ENCODE results near the gene ZNF280D.
"Not testable (repeated sequence)": the region's sequence is repeated elsewhere in the genome, so short reads cannot be mapped to it uniquely, and the experiment has no call there.

ZNF280D gene, protein sequence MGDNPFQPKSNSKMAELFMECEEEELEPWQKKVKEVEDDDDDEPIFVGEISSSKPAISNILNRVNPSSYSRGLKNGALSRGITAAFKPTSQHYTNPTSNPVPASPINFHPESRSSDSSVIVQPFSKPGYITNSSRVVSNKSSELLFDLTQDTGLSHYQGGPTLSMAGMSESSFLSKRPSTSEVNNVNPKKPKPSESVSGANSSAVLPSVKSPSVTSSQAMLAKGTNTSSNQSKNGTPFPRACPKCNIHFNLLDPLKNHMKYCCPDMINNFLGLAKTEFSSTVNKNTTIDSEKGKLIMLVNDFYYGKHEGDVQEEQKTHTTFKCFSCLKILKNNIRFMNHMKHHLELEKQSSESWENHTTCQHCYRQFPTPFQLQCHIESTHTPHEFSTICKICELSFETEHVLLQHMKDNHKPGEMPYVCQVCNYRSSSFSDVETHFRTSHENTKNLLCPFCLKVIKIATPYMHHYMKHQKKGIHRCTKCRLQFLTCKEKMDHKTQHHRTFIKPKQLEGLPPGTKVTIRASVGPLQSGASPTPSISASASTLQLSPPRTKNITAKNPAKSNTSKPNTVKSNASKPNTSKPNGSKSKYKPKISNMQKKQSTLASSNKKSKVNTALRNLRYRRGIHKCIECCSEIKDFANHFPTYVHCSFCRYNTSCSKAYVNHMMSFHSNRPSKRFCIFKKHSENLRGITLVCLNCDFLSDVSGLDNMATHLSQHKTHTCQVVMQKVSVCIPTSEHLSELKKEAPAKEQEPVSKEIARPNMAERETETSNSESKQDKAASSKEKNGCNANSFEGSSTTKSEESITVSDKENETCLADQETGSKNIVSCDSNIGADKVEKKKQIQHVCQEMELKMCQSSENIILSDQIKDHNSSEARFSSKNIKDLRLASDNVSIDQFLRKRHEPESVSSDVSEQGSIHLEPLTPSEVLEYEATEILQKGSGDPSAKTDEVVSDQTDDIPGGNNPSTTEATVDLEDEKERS

DNA sequence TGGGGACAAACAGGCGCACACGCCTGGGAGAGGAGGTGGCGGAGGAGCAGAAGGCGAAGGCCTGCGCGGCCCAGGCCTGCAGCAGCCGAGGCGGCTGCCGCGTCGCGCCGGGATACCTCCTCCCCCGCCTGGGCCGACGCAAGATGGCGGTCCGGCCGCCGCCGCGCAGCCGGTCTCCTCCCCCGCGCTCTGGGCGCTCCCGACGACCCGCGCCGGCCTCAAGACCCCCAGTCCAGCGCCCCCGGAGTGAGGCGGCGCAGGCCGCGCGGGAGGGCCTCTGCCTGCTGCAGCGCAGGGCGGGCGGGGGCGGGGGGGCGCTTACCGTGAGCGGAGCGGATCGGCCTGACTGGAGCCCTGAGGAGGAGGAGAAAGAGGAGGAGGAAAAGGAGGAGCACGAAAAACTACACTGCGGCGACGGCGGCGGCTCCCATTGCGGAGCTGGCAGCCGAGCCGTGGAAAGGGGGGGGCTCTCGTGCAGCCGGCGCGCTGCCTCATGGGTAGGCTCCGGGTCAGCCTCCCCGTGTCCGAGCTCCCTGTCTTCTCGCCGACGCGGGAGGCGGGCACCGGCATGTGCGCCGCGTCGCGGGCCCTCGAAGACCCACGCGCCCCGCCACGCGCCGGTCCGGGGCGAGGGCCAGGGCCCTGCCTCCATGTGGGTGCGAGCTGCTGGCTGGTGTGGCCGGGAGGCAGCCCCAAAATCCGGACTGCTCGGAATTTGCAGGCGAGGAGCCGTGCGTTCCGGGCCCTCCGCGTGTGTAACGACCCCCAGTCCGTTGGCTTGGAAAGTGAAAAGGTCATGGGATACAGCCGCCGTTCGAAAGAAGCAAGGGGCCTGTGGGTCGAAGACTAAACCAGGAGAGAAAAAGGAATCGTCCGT, at the start of gene ZNF280D:
TSS of gene ZNF280D (minus strand) at position 374 of the 877 bp plus-strand sequence. CDS start 26,400 bp downstream, outside the sequence.
- DNase-seq = peak; percentile 74

DNA sequence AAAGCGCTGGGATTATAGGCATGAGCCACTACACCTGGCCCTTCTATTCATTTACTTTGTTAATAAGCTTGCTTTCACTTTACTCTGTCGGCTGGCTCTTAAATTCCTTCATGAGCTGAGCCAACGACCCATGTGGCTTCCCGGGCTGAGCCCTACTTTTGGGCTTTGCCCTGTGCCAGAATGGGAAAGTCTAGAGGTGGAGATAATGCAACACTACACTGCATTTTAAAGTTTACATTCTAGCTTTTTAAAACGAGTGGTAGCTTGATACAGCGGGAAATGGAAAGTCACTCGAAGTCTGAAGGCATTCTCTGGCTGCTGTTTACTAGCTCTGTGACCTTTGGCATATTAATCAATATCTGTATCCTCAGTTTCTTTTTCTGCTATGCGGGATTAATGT, 49.0 kb upstream of the ZNF280D start:
- no peak for DNase-seq

DNA sequence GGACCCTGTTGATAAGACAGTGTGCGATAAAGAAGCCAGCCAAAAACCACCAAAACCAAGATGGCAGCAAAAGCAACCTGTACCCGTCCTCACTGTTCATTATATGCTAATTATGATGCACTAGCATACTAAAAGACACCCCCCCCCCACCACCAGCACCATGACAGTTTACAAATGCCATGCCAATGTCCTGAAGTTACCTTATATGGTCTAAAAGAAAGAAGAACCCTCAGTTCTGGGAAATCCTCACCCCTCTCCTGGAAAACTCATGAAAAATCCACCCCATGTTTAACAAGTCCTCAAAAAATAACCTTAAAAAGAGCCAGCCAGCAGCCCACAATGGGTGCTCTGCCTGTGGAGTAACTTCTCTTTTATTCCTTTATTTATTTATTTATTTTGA, 48.4 kb upstream of the ZNF280D start:
- DNase-seq = no peak

DNA sequence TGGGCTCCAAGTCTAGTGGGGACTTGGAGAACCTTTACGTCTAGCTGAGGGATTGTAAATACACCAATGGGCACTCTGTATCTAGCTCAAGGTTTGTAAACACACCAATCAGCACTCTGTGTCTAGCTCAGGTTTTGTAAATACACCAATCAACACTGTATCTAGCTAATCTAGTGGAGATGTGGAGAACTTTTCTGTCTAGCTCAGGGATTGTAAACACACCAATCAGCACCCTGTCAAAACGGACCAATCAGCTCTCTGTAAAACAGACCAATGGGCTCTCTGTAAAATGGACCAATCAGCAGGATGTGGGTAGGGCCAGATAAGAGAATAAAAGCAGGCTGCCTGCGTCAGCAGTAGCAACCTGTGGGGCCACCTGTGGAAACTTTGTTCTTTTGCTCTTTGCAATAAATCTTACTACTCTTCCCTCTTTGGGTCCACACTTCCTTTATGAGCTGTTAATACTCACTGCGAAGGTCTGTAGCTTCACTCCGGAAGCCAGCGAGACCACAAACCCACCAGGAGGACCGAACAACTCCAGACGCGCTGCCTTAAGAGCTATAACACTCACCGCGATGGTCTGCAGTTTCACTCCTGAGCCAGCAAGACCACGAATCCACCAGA, 46.9 kb upstream of the ZNF280D start:
- not testable (repeated sequence) for DNase-seq

DNA sequence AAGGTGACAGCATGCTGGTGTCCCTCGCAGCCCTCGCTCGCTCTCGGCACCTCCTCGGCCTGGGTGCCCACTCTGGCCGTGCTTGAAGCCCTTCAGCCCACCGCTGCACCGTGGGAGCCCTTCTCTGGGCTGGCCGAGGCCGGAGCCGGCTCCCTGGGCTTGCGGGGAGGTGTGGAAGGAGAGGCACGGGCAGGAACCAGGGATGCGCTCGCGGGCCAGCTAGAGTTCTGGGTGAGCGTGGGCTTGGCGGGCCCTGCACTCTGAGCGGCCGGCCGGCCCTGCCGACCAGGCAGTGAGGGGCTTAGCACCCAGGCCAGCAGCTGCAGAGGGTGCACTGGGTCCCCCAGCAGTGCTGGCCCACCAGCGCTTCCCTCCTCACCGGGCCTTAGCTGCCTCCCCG, 46.1 kb upstream of the ZNF280D start:
- DNase-seq = not testable (repeated sequence)

DNA sequence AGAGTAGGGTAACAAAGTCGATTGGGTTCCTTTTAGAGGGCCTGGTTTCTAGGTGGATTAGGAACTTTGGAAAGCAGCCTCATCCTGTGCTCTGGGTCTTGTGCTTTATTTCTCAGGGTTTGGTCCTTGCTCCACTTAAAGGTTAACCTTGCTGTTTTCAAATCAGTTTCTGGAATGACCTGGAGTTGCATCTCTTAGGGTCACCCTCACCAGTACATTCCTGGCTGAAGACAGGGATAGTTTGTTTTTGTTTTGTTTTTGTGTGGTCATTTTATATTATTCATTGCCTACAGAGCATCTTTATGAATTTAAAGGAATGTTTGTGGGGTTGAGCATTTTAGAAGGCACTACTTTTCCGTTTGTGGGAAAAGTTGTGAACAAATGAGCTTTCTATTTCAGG, 45.5 kb upstream of the ZNF280D start:
- DNase-seq = no peak

DNA sequence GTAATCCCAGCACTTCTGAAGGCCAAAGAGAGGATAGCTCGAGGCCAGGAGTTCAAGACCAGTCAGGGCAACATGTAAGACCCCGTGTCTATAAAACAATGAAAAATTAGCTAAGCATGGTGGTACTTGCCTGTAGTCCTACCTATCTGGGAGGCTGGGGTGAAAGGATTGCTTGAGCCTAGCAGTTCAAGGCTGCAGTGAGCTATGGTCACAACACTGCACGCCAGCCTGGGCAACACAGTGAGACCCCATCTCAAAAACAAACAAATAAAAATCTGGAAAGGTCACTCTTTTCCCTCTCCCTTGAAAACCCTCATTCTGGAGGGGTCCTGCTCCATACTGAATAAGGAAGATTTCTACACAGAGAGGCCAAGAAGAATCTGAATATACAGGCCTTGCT, 43.5 kb upstream of the ZNF280D start:
- no peak for DNase-seq

DNA sequence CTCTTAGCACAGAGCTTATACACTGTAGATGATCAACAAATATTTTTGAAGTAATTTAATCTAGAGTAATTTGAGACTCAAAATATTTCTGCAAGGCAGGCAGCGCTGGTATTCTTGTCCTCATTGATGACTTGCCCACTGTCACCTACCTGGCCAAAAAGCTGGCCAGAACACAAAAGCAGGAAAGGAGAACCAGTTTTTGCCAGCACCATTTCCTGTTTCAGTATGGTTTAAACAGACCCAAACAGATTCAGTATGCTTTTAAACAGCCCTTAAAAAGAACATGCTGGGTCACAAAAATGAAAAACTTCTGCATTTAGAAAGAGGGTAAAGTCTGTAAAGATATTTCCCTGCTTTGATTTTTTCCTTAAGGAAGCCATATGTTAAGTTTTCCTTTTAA, 42.3 kb upstream of the ZNF280D start:
- DNase-seq = no peak

DNA sequence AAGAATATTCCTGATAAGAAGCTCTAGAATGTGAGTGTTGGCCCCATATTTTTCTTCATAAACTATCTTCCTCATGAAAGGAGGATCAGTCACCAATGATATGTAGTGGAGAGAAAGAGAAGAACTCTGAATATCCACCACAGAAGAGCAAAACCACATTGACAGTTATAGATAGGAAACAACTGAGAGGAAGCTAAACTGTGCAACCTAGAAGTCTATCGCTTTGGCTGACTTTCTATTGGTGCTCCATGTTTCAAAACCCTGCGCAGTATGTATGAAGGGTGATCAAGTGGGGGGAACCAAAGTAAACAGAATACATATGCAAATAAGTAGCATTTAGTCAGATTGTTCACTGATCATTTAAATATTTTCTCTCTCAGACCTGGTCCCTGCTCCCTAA, 41.0 kb upstream of the ZNF280D start:
- DNase-seq = no peak

DNA sequence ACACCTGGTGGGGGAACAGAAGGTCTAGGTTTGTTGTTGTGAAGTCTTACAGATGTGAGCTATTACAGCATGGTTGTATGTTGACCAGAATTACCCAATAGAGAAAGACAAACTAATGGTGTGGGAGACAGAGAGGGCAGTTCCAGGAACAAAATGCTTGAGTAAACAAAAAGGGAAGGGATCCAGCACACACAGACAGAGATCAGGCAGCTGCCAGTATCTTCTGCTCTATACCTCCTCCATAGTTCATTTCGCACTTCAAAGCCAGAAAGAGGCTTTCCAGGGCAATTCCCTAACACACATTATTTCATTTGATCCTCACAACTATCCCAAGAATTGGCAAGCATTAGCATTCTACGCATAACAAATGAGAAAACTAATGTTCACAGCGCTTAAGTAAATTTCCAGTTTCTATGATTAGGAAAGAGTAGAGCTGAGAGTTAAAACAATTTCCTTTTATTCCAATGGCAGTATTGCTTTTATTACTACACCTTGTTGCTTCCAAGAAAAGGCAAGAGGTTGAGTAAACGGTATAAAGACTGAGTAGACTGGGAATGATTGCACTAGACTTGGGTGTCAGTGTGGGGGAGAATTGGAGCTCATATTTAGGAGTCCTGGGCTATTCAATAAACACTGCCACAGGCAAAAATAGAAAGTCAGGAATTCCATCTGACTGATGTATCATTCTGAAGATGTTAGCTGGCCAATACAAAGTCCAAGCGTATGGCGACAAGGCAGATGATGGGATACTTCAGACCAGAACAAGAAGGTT, 39.7 kb upstream of the ZNF280D start:
- DNase-seq = peak; percentile 59

DNA sequence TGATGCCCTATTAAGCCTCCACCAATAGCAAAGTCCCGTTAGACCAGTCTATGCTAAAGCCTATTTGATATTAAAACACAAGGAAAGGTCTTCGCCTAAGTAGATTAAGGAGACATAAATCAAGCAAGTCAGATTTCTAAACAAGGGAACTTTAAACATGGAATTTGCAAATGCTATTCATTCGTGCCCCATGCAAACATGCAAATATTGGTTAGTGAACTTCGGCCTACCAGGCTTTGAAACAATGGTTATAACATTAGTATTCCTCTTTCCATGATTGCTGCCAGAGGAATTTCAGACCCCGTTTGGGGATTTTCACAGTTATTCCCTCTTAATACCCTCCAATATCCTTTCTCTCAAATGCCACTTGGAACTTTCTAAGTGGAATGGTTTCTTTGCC, 36.9 kb upstream of the ZNF280D start:
- DNase-seq = no peak

DNA sequence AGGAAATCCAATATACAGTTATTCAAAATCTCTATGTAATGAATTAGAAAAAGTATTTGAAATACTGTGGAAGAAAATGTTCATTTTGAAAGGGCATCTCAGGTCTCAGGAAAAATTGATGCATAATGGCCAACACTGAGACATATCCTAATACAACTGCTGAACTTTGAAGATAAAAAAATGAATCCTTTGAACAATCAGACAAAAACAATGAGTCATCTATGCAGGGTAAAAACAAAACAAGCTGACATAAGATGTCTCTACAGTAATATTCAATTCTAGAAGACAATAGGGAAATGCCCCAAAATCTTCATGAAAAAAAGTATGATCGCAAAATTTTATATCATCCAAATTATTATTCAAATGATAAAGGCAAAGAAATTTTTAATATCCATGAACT, 34.0 kb upstream of the ZNF280D start:
- DNase-seq = no peak

DNA sequence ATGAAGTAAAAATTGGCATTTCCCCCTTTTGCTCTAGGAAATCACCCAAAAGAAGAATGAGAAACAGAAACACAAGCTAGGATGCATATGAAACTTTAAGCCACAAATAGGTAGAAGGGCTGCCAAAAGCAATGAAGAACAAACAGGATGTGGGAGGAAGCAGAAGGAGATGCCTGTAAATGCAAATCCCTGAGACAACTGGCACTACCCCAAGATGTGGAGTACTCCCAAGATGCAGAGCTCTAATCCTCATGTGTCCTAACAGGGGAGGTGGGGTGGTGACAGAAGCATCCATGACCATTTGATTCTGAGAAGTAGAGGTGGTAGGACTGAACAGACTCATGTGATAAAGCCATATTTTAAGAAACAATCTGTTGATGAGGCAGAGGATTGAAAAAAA, 31.9 kb upstream of the ZNF280D start:
- DNase-seq = no peak

DNA sequence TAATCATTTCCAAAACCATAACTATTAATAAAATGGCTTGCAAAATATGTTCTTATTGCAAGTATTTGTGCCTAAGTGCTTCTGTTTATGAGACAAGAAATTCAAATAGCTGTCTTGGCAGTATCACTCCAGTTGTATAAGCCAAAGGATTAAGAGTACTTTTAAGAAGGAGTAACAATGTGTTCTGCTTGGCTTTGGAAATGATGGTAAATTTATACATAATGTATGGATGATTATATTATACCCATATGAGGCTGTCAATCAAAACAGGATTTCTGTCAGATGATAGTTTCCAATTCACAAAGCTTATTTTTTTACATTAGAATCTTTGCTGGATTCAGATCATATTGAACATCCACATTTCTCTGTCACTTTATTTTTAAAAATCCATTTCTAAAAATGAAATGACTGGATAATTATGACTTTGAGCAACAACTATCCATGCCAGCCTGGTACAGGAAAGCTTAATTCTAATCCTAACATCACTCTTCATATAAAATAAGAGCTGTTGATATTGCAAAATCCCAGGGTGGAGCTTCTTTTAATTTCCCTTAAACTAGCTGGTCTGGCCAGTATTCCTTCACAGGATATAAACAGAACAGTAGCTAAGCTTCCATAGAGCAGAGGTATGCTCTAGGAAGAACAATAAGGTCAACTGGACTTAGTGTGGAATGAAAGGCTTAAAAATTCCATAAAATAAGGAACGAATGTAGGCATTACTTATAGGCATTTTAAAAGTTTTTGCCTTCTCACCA, 30.0 kb upstream of the ZNF280D start:
- no peak for DNase-seq

DNA sequence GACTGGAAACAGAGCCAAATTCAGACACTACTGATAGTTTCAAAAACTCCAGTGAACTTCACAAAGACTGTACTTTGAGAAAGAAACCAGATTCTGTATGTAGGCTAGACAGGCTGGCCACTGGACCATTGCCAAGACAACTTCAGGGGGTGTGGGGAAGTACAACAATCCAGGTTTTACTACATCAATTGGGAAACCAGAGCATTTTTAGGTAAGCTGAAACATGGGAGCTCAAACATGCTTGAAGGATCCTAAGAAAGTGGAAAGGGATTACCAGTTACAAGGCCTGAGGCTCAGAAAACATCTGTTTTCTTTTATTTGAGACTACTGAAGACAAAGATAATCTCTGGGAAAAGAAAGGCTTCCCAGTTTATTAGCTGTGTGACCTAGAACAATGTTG, 26.9 kb upstream of the ZNF280D start:
- no peak for DNase-seq

DNA sequence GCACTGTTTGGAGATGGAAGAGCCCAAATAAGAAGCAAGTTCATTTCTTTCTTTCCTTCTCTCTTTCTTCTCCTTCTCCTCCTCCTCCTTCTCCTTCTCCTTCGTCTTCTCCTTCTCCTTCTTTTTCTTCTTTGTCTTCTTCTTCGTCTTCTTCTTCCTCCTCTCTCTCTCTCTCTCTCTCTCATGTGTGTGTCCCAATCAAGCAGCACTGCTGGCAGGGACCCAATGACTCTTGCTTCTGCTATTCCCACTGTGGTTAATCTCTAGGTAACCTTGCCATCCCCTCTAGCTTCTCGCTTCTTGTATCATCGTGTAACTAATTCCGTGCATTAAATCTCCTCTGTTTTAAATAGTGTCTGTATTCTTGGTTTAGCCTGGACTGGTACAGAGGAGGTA, 26.1 kb upstream of the ZNF280D start:
- DNase-seq = peak; percentile 16

DNA sequence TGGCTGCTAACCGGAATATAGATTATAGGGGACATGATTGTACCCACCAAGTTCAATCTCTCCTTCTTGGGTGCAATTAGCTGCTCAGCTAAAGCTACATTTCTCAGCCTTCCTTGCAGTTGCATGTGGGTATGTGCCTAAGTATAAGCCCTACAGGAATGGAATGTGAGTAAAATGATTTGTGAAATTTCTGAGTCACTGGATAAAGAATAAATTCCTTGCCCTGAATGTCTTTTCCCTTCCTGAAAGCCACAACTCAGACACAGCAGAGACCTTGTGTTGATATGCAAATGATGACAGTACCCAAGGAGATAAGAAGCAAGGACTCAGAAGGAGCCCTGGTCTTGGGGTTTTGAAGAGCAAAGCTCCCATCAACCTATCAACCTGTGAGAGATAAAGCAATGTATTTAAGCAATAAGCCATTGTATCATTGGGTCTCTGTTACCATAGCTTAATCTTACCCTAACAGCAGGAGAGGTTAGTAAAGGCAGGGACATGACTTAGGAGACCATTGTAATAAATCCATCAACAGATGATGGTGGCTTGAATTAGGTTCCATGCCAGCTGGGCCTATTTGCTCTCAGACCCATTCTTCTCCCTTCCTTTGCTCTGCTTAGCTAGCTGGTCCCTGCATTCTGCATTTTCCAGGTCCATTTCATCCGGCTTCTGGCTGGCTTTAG, 25.6 kb upstream of the ZNF280D start:
- no peak for DNase-seq

DNA sequence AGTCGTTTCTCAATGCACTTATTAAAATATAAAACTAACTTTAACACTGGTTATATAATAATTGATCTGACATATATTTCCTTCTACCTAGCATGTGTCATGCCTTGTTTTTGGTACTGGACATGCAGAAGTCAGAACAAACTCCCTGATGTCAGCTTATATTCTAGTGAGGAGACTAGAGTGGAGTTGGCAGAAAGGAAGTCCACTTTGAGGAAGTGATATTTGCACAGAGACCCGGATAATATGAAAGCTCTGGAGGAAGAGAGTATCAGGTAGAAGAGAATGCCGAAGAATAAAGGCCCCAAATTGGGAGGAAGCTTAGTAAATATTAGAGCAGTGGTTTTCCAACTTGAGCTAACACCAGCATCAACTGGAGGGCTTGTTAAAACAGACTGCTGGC, 24.6 kb upstream of the ZNF280D start:
- peak; percentile 33 for DNase-seq

DNA sequence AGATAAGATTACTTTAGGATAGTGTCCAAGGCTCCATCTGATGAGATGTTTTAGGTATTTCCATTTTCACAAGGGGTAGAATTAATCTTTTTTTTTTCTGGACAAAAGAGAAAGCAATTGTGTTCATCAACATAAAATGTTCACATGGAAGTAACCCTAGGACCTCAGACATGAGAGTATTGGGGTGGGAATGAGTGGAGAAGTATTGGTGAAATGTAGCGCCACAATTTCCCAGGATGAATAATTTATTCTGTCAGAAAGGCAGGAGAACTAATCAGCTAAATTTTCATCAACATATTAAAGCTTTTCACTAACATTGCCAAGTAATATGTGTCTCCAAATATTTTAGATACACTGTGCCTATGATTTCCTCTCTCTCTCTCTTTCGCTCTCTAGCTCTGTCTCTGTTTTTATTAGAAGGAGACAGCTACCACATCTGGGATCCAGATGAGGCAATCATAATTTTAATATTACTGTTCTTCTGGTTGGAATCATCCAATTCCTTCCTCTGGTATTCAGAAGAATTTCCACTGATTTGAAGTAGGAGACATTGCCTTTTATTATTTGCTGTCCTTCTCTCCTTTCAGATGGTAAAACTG, 21.6 kb upstream of the ZNF280D start:
- no peak for DNase-seq

DNA sequence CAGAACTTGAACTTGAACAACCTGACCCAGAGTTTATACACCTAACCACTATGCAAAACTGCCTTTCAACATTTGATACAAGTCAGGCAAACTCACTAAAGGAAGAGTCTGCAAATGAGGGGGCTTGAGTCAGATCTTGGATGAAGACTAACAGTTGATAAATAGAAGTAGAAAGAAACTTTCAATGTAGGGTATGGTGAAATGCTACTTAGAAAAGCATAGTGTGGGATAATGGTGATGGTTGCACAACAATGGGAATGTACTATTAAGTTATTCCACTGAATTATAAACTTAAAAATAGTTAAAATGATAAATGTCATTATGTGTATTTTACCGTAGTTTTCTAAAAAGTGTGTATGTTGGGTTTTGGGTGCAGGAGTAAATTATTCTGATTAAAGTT, 19.7 kb upstream of the ZNF280D start:
- no peak for DNase-seq
